Left ventricle myocardium superior (tissue), 1 donor: ENCODE measurements around the gene ZNF800. TPM values are rescaled to one million over a fixed set of nuclear protein-coding genes. Genes with fewer than 3 reads are reported as not detected.
A peak's percentile ranks its signal among the peaks of the same experiment; 100 is the strongest.

Experiments used
- ATAC-seq: fragments of 200-7000 bp; cut with Tn5 transposase; one replicate; pipeline ENCODE4 v1.9.1; 2020; ENCODE audit warnings: mild to moderate bottlenecking, moderate library complexity
- DNase-seq: peaks from one replicate; pipeline ENCODE4 v3.0.0-alpha.2; 2020
- intact Hi-C: fragments of 100-400 bp; cut with micrococcal nuclease; formaldehyde crosslinking; loops from one replicate; pipeline ENCODE4 v1.11.0; 2022
- total RNA-seq: library from RNA; stranded (reverse); fragmentation: NEBNext Ultra II Directional; extraction: Animal tissue kit (Norgen Biotek cat#: 25700); gene quantifications from one replicate; pipeline ENCODE4 v1.2.1, GENCODE V29; 2021
- donor health status: DM: no; HTN: yes; CAD: no; lungs with severe emphysema.

ZNF800 gene
- total RNA-seq, 1 donor from 2014 or later: 20.8 TPM

DNA sequence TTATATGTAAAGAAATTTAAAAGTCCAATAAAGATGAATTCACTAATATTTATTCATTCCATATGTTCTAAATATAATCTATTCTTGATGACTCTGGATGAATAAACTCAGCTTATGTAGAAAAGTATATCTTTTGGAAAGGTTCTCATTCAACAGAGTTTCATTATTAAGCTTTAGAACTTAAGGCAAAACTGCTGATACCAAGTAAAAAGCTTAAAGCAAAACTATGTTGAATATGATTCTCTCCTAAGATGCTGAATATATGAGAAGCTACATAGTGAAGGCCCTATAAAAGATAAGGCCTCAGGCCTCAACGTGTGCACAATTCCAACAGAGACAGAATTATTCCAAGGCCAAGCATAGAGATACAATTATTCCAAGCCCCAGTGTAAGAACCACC lies 30.8 kb downstream of the ZNF800 start:
- intact Hi-C loops: no loop called here
- DNase-seq: no peak
- no peak for ATAC-seq

DNA sequence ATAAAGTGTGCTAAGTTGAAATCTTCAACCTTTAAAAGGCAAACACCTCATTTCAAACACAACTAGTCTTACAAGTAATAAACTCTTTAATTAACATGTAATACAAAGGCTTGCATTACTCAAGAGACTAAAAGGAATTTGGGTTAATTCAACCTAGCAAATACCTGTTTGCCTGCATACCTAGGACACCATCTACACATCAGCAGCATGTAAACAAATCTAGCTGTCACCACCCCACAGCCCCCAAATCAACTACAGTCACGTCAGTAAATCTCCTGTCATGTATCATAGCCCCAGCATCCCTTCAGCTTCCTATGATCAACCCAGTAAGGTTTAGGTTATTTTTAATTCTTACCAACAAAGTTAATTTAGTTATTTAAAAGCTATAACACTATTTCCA lies 33.5 kb downstream of the ZNF800 start:
- ATAC-seq (no peak), DNase-seq (no peak)
- intact Hi-C loops: no loop called here

- no peak for DNase-seq
- intact Hi-C loops: no loop called here
- no peak for ATAC-seq
Measured at GRCh38 chr7:127353897-127354296, 38.6 kb downstream of the ZNF800 start.

DNA sequence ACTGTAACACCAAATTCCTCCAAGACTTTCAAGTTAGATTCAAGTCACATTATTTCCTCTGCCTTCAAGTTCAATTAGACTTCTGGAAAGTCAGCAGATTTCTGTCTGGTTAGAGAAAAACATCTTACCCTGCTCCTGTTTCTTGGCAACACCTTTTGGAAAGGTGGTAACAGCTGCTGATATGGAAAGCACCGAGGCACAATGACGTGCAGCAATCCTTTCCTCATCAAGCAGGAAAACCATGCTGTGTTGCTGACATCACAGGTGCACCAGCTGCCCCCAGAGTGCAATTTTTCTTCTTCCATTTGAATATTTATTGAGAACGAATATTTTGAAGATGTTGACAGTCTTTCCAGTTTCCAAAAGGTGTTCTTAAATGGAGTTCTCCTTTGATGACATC lies 41.9 kb downstream of the ZNF800 start:
- DNase-seq (no peak), ATAC-seq (no peak)
- intact Hi-C loops: no loop called here

DNA sequence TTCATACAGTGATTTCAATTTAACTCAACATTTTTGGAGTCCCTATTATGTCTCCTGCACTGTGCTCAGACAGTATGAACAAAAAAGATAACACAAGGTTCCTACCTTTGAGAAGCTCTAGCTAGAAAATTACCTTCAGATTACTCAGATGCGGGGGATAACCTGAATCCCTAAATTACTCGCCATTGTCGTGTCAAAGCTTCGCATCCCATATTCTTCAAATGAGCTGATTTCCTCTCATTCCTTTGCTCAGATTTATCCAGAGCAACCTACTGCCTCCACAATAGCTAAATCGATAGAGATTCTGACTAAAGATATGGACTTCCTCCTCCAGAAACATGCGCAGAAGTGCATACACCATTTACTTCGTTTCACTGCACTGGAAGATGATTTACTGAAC lies 42.6 kb downstream of the ZNF800 start:
- intact Hi-C loops: no loop called here
- no peak for ATAC-seq

DNA sequence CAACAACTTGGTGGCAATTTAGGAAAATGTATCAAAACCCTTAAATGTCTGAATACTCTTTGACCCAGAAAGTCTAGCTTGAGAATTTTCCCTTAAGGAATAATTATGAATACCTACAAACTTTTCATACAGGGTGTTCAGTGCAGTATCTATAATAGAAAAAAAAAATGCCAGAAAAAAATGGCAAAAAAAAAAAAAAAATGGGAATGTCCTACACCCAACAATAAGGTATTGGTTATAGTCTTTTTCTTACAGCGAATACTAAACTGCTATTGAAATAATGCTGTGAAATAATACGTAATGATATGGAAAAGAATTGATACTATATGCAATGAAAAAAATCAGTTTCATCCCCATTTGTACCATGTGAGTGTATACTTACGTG lies 44.3 kb downstream of the ZNF800 start:
- ATAC-seq (no peak), DNase-seq (no peak)
- intact Hi-C loops: no loop called here

More for the DNA sequence above, 42.6 kb downstream of the ZNF800 start:
- no peak for DNase-seq

DNA sequence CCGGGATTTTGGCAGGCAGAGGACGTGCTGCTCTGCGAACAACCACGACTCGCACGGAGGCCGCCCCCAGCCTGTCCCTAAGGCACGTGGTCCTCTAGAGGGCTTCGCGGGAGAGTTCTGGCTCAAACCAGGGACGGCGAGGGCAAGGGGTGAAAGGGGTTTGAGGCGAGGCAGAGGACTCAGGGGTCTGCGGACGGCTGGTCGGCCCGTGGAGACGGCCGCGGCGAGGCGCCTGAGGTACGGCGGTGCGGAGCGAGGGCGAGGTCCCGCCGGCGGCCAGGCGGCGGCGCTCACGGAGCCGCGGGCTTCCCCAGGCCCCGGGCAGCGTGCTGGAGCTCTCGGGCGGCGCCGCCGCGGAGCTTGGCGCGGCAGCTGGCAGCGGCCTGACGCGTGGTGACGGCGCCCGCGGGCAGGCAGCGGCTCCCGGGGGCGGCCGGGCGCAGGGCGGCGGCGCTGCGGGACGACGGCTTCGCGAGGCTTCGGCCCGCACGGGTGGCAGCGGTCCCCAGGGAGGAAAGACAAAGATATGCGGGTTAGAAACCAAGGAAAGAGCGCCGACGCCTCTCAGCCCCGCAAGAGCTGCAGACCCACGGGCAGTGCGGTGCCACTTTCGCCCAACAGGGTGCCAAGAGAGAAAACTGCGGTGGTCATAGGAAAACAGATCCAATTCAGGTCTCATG lies 44.8 kb downstream of the ZNF800 start:
- ATAC-seq: peak; percentile 99
- peak; percentile 82 for DNase-seq
- intact Hi-C loops: no loop called here

DNA sequence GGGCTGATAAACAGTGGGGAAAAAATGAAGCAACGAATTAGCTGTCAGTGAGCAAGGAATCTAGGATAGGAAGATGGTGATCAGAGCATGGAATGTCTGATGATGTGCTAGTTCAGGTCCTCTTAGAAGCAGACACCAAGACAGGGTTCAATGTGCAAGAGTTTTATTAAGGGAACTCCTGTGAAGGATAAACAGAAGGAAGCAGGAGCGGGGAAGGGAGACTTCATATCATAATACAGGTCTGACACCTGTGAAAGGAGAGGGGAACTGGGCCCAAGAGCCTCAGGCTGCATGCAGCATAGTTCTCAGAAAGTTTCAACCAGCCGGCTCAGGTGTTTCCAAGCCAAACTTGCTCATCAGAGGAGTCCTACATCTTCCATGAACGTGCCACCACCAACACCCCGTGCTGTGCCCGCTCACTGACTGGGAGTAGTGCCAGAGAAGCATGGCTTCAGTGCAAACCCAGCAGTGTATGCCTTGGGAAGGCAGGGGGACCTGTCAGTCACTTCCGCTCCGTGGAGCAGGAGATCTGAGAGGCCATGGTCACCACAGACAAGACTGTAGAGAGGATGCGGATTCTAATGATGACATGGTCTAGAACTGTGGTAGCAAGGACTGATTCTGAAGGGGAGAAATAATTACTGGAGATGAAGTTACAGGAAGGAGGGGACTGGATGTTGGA lies 45.8 kb downstream of the ZNF800 start:
- ATAC-seq (no peak), DNase-seq (no peak)
- intact Hi-C loops: no loop called here

DNA sequence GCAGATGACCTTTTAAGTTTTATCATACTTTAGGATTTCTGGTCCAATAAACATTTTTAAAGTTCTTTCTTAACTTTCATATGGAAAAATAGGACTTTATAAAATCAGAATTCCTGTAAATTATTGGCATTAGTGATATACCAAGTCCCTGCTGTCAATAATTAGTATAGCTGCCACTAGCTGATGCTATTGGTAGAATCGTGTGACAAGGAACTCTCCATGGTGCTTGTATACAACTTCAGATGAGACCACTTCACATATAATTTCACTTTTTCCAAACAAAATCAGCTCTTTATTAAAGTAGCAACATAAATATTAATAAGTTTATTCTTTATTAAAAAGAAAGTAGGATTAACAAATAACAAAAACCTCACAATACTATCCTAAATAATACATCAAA lies 49.9 kb downstream of the ZNF800 start:
- no peak for ATAC-seq
- no peak for DNase-seq
- intact Hi-C loops: no loop called here

GRCh38 chr7:127338122-127338521 lies 54.4 kb downstream of the ZNF800 start:
- ATAC-seq: peak; percentile 81
- DNase-seq: no peak
- intact Hi-C loops: no loop called here

GRCh38 chr7:127337581-127337980 lies 54.9 kb downstream of the ZNF800 start:
- intact Hi-C loops: no loop called here
- ATAC-seq (peak; percentile 99), DNase-seq (peak; percentile 50)

DNA sequence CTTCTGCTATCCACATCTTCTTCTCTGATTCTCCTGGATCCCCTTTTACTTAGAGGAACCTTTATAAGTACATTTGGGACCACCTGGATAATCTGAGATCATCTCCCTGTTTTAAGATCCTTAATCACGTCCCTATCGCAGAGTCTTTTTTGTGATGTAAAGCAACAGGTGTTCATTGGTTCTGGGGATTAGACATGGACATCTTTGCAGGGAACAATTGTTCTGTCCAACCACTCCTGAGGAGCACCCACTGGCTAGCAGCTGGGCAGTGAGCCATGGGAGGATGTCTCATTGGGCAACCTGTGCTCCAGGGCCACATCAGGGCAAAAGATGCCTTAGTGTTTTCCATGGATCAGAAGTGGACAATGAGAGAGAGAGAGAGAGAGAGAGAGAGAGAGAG lies 56.0 kb downstream of the ZNF800 start:
- intact Hi-C loops: no loop called here
- ATAC-seq: no peak
- DNase-seq: no peak

DNA sequence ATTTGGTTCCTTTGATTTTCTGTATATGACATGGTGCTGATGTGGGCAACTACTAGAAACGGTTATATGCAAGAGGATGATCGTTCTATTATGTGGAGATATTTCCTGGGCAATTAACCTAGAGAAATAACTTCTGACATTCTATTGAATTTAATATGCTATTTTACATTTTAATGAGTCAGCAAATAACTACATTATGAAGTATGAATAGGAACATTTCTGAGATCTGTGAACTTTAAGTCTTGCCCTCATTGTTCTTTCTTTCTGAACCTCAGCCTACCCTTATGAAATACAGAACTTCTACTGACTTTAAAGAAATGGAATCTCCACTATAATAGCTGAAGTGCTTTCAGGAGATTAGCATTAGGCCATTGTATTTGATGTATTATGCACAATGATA lies 59.6 kb downstream of the ZNF800 start:
- ATAC-seq (no peak), DNase-seq (no peak)
- intact Hi-C loops: no loop called here

DNA sequence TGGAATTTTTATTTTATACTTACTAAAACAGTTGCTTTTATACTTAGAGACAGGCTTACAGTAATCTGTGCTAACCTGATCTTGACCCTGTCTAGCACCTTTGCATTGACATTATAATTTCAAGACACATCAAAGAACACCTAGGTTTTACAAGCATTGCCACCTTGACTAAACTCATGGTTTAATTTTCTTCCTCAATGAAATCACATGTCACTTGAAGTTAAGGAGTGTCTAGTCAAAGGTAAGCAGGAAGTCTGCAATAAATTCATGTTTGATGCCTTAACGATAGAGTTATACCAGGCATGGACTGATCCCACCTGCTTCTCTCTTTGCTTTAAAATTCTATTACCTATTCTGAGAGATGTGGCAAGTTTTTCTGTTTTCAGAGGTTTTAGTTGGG lies 62.4 kb downstream of the ZNF800 start:
- intact Hi-C loops: no loop called here
- ATAC-seq (no peak), DNase-seq (no peak)

- DNase-seq: no peak
- intact Hi-C loops: no loop called here
- ATAC-seq: no peak
Measured at GRCh38 chr7:127322832-127323493, 69.5 kb downstream of the ZNF800 start.

- ATAC-seq (no peak), DNase-seq (no peak)
- intact Hi-C loops: no loop called here
Measured at GRCh38 chr7:127322351-127322750, 70.2 kb downstream of the ZNF800 start.

- DNase-seq: no peak
- intact Hi-C loops: no loop called here
- ATAC-seq: no peak
Measured at GRCh38 chr7:127320974-127321373, 71.5 kb downstream of the ZNF800 start.
